K562 (cell line): ENCODE data around the gene MTA1. TPM values are rescaled to one million over a fixed set of nuclear protein-coding genes. Genes with fewer than 3 reads are reported as not detected.

Source experiments
- CTCFL ChIP-seq: IDR thresholded peaks from 2 replicates; pipeline ENCODE4 v1.6.1; 2011; ENCODE audit warnings: borderline replicate concordance, low read depth, mild to moderate bottlenecking, moderate library complexity, low read length; ENCODE audit not compliant: insufficient read depth, poor library complexity, severe bottlenecking
- DEAF1 ChIP-seq: fragments of 450-650 bp; formaldehyde crosslinking; IDR thresholded peaks from 2 replicates; pipeline ENCODE4 v1.4.0; 2020; ENCODE audit warnings: mild to moderate bottlenecking, moderate library complexity
- EGR1 ChIP-seq: fragments of 450-650 bp; conservative IDR thresholded peaks from 2 replicates; pipeline ENCODE4 v1.6.1; 2017; ENCODE audit warnings: mild to moderate bottlenecking
- MBD1 ChIP-seq: fragments of 250-450 bp; sonication (Bioruptor Pico); IDR thresholded peaks from 2 replicates; pipeline ENCODE4 v1.8.0; 2022; ENCODE audit warnings: inconsistent platforms
- MEIS2 ChIP-seq: fragments of 450-650 bp; IDR thresholded peaks from 2 replicates; pipeline ENCODE4 v1.6.1; 2014; ENCODE audit warnings: mild to moderate bottlenecking; ENCODE audit not compliant: partially characterized antibody
- RB1 ChIP-seq: fragments of 450-650 bp; IDR thresholded peaks from 2 replicates; pipeline ENCODE4 v1.6.1; 2017; ENCODE audit warnings: low read depth, mild to moderate bottlenecking
- RBFOX2 ChIP-seq: fragments of 200-400 bp; formaldehyde crosslinking; IDR thresholded peaks from 2 replicates; pipeline ENCODE4 v1.6.1; 2017; ENCODE audit warnings: low read depth, mild to moderate bottlenecking, low read length, moderate library complexity
- SAFB ChIP-seq: fragments of 200-400 bp; formaldehyde crosslinking; IDR thresholded peaks from 2 replicates; pipeline ENCODE4 v1.6.1; 2017; ENCODE audit warnings: low read depth, low read length, borderline replicate concordance
- SIX5 ChIP-seq, 2 experiments: IDR thresholded peaks; 2 replicates each; pipeline ENCODE4 v1.6.1; 2011; ENCODE audit warnings: low read length in 2 of 2, borderline replicate concordance in 1 of 2, low read depth in 1 of 2, mild to moderate bottlenecking in 1 of 2, moderate library complexity in 1 of 2; ENCODE audit not compliant: insufficient read depth in 1 of 2
- TCF7 ChIP-seq: sonication (generic); IDR thresholded peaks from 2 replicates; pipeline ENCODE4 v1.6.1; 2016; ENCODE audit warnings: antibody characterized with exemption, borderline replicate concordance
- YY1 ChIP-seq, 3 experiments: IDR thresholded peaks; 2 replicates each; pipeline ENCODE4 v1.6.1; 2011; ENCODE audit warnings: low read length in 2 of 3, mild to moderate bottlenecking in 2 of 3, moderate library complexity in 2 of 3, borderline replicate concordance in 1 of 3, control low read depth in 1 of 3, low read depth in 1 of 3; ENCODE audit not compliant: insufficient read depth in 3 of 3, insufficient replicate concordance in 2 of 3, control insufficient read depth in 1 of 3, insufficient read length in 1 of 3; ENCODE audit errors: extremely low read depth in 1 of 3
- ZBTB7A ChIP-seq: IDR thresholded peaks from 2 replicates; pipeline ENCODE4 v1.6.1; 2011; ENCODE audit warnings: low read depth, mild to moderate bottlenecking, low read length, moderate library complexity, borderline replicate concordance; ENCODE audit not compliant: control insufficient read depth
- polyA plus RNA-seq, 8 experiments: library from polyadenylated mRNA; depleted of rRNA in 4 of 8; stranded (reverse) in 5 of 8; unstranded in 3 of 8; fragments of >200 nt; fragmentation: Nextera tagmentation in 2 of 8; fragmentation: Illumina TruSeq in 1 of 8; extraction: Ambion mirVana in 2 of 8; extraction: Trizol in 1 of 8; gene quantifications; 2 replicates each; pipeline versions ENCODE4 v1.2.1 to v1.2.3, GENCODE V29; 2011 to 2014; ENCODE audit warnings: inconsistent platforms in 1 of 8, missing spikeins in 1 of 8
- total RNA-seq, 7 experiments: library from RNA; depleted of rRNA in 6 of 7; stranded (reverse); fragments of >200 nt in 6 of 7; fragmentation: Illumina TruSeq in 2 of 7; extraction: Trizol in 2 of 7; gene quantifications; 2 replicates each; pipeline versions ENCODE4 v1.2.1 to v1.2.3, GENCODE V29; 2011 to 2021; ENCODE audit warnings: low replicate concordance in 1 of 7
- TF ChIP-seq, protein P1 (sequence below): sonication (generic); formaldehyde crosslinking; IDR thresholded peaks from 2 replicates; pipeline ENCODE4 v1.9.0; 2022; ENCODE audit warnings: mild to moderate bottlenecking, missing genetic modification reagents
- TF ChIP-seq, protein P2 (sequence below): conservative IDR thresholded peaks from 2 replicates; pipeline ENCODE4 v1.6.1; 2011; ENCODE audit warnings: low read depth, mild to moderate bottlenecking, low read length; ENCODE audit not compliant: control insufficient read depth

Gene MTA1
- total and polyA plus RNA-seq, 9 of the 15 experiments (the other 6 are each of a cell fraction or from before 2014, with no cell fraction given): 0.13 to 118 (median 32.3) TPM

- no peak for TF ChIP-seq MEIS2
- TF ChIP-seq EGR1: peak; percentile 36
- no peak for TF ChIP-seq TCF7
- TF ChIP-seq SAFB: peak; percentile 63
- 0 out of 2 replicates have a peak, but pooled peaks have one; percentile 39 for TF ChIP-seq MBD1 (CRISPR knock-in tag)
- peak; percentile 67 for TF ChIP-seq RBFOX2
- TF ChIP-seq DEAF1: peak; percentile 48
- peak; percentile 39 to 50; a peak in 3 of 4 replicates for TF ChIP-seq SIX5 (IDR thresholded peaks at IDR 0.05; ENCODE audit: borderline replicate concordance in 1 of 2, insufficient read depth in 1 of 2, low read depth in 1 of 2, low read length in 2 of 2)
- TF ChIP-seq, protein P1, sequence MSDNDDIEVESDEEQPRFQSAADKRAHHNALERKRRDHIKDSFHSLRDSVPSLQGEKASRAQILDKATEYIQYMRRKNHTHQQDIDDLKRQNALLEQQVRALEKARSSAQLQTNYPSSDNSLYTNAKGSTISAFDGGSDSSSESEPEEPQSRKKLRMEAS (CRISPR knock-in tag): peak; percentile 68
- TF ChIP-seq, protein P2, sequence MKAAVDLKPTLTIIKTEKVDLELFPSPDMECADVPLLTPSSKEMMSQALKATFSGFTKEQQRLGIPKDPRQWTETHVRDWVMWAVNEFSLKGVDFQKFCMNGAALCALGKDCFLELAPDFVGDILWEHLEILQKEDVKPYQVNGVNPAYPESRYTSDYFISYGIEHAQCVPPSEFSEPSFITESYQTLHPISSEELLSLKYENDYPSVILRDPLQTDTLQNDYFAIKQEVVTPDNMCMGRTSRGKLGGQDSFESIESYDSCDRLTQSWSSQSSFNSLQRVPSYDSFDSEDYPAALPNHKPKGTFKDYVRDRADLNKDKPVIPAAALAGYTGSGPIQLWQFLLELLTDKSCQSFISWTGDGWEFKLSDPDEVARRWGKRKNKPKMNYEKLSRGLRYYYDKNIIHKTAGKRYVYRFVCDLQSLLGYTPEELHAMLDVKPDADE: peak; percentile 65
- peak; percentile 47 for TF ChIP-seq CTCFL
- peak in 1 of 3 experiments; percentile 65 for TF ChIP-seq YY1 (IDR thresholded peaks at IDR 0.05; ENCODE audit: borderline replicate concordance in 1 of 3, control insufficient read depth in 1 of 3, extremely low read depth in 1 of 3, insufficient read depth in 3 of 3, insufficient read length in 1 of 3, insufficient replicate concordance in 2 of 3, low read depth in 1 of 3, low read length in 2 of 3)
- TF ChIP-seq RB1: peak; percentile 65; the same call in 1 of the 2 replicates
- peak; percentile 89 for TF ChIP-seq ZBTB7A
Observed at GRCh38 chr14:105414456-105415371, 4.9 kb upstream of the MTA1 start (continued).
